Neuron (in vitro differentiated cells): ENCODE data around the gene KDM8.

ENCODE experiments used
- H2AFZ ChIP-seq: one replicate; pipeline ENCODE4 v1.6.1; 2013; ENCODE audit warnings: low read depth, mild to moderate bottlenecking, inconsistent platforms, low read length, moderate library complexity
- H3K27me3 ChIP-seq: one replicate; pipeline ENCODE4 v1.6.1; 2013; ENCODE audit warnings: low read length; ENCODE audit not compliant: insufficient read depth
- H3K36me3 ChIP-seq: one replicate; pipeline ENCODE4 v1.6.1; 2013; ENCODE audit warnings: low read length; ENCODE audit not compliant: insufficient read depth
- H3K4me1 ChIP-seq: one replicate; pipeline ENCODE4 v1.6.1; 2013; ENCODE audit warnings: low read length; ENCODE audit not compliant: insufficient read depth
- H3K4me3 ChIP-seq: 2 replicates; pipeline ENCODE4 v1.5.1; 2013; ENCODE audit warnings: mild to moderate bottlenecking, low read length, moderate library complexity
- H3K9me3 ChIP-seq: one replicate; pipeline ENCODE4 v1.6.1; 2013; ENCODE audit warnings: low read length

The KDM8 gene

DNA sequence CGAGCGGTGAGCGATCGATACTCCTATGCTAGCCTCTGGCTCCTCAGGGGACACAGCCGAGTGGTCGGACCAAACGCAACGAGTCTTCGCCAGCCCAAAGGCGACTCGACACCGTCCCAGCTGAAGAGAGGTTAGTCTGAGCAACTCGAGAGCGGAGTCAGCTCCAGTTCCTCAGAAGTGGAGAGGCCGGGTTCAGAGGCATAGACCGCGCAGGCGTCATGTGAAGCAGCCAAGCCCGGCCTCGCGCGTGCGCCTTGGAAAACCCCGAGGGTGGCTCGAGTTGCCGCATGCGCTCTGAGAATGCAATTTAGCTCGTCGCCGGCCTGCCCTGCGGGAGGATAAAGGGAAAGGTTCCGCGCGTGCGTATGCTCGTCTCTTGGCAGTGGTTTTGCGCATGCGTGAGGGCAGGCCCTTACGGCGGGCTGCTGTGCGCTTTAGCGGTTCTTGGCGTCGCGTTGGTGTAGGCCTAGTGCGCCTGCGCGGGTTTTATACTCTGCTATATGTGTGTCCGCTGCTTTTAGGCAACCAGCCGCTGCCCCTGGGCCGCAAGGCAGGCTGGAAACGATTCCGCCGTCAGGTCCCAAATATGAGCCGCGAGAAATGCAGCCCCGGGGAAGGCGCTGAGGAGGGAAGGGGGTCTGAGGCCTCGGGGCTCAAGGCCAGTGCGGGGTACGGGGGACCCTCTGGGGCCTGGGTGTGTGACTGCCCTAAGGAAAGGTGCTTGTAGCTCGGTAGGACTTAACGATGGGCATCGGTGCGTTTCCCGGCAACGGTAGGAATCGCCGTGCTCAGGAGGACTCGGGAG lies at the start of gene KDM8:
KDM8 (plus strand) TSS at position 20 of the 805 bp plus-strand sequence. CDS start 6,598 bp downstream, outside the sequence.
- H3K4me3 ChIP-seq, result peak within 1 kb of the TSS; percentile 77
- no peaks in the 10 kb centered on the region for H3K27me3 ChIP-seq
- H2AFZ ChIP-seq, result peak within 1 kb of the TSS; percentile 69
- H3K36me3 ChIP-seq, result no peaks in the 10 kb centered on the region
- peaks cover 10% of the 10 kb centered on the region for H3K4me1 ChIP-seq
- no peaks in the 10 kb centered on the region for H3K9me3 ChIP-seq

DNA sequence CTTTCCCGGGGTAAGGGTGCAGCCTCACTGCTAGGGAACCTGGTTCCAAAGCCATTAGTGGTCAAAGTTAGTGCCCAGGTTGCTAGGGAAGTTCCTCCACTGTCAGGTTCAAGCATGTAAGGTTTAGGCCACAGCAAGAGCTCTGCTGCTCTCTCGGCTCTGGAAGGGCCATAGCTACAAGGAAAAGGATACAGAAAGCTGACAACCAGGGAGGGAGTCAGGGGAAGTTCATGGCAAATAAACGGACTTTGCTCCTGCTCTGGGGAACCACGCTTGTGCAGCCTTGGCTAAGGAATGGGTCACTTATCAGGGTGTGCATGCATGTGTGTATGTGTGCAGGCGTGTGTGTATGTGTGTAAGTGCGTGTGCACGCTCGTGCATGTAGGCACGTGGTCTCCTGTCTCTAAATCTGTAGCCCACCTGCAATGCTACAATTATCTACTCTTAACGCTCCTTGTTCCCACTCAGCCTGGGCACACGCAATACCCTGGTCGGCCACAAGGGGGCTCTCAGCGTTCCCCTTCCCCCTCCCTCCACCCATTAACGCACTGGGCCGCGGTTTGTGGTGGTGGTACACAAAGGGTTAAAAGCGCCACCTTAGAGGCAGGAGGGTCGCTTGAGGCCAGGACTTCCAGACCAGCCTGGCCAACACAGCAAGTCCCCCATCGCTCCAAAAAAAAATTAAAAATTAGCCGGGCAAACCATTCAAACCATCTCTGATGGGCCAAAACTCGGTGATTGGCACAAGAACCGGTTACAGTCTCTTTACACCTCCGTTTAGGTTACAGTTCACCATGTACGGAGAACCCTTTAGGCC lies 48.4 kb upstream of the KDM8 start:
- no peaks in the 10 kb centered on the region for H3K9me3 ChIP-seq
- no peak overlapping the region for H3K4me3 ChIP-seq
- no peaks in the 10 kb centered on the region for H3K36me3 ChIP-seq
- no peak overlapping the region for H2AFZ ChIP-seq
- no peaks in the 10 kb centered on the region for H3K27me3 ChIP-seq
- no peaks in the 10 kb centered on the region for H3K4me1 ChIP-seq

DNA sequence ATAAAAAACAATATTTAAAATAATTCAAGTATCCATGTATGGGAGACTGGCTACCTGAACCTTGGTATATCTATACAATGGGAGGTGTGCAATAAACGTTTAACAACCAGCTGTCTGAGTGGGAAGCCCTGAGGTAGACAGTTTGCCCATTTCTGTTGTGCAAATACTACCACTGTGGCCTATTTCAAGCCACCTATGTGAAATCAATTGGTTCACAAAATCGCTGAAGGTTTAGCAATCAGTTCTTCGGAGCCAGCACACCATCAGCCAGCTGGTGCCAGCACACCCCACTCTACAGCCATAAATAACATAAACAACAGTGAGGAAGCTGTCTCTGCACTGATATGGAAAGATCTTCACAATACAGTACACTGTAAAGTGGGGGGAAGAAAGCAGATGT lies 46.7 kb upstream of the KDM8 start:
- Histone ChIP-seq H3K4me1 (no peaks in the 10 kb centered on the region), H2AFZ (no peak overlapping the region), H3K27me3 (no peaks in the 10 kb centered on the region), H3K4me3 (no peak overlapping the region), H3K9me3 (no peaks in the 10 kb centered on the region), H3K36me3 (no peaks in the 10 kb centered on the region)

DNA sequence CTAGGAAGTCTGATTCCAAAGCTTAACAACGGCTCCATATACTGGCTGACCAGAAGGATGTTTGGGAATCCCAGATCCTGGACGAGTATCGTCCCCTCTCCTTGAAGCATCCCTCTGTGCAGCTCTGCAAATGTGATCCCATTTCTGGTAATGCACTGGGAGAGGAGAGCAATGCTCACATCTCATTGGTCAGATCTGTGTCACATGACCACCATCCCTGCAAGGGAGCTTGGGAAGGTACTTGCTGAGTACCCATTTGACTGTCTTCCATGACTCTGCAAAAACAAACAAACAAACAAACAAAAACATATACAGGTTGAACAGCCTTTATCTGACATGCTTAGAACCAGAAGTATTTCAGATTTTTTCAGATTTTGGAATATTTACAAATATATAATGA lies 41.9 kb upstream of the KDM8 start:
- Histone ChIP-seq H3K4me3 (no peak overlapping the region), H3K27me3 (no peaks in the 10 kb centered on the region), H3K4me1 (no peaks in the 10 kb centered on the region), H3K9me3 (no peaks in the 10 kb centered on the region), H3K36me3 (no peaks in the 10 kb centered on the region), H2AFZ (no peak overlapping the region)

GRCh38 chr16:27164352-27164751 lies 39.0 kb upstream of the KDM8 start:
- Histone ChIP-seq H3K27me3 (no peaks in the 10 kb centered on the region), H3K4me3 (no peak overlapping the region), H3K4me1 (no peaks in the 10 kb centered on the region), H3K36me3 (no peaks in the 10 kb centered on the region), H3K9me3 (no peaks in the 10 kb centered on the region), H2AFZ (no peak overlapping the region)

DNA sequence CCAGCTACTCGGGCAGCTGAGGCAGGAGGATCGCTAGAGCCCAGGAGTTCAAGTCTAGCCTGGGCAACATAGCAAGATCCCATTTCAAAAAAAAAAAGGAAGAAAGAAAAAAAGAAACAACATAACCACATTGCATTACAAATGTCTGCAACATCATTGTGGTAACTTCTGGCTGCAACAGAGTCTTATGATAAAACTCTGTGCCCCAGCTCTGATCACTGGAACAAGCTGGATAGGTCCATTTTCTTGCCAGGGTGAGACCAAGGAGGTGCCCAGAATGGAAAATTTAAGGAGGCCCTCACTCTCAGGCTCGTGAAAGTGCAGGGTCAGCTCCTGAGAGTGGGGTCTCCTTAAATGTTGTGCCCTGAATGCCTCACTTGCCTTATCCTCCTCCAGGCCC lies 37.8 kb upstream of the KDM8 start:
- H3K27me3 ChIP-seq, result no peaks in the 10 kb centered on the region
- H3K36me3 ChIP-seq, result no peaks in the 10 kb centered on the region
- no peaks in the 10 kb centered on the region for H3K9me3 ChIP-seq
- no peak overlapping the region for H2AFZ ChIP-seq
- H3K4me1 ChIP-seq, result no peaks in the 10 kb centered on the region
- no peak overlapping the region for H3K4me3 ChIP-seq

GRCh38 chr16:27168790-27169189 lies 34.5 kb upstream of the KDM8 start:
- Histone ChIP-seq H3K4me3 (no peak overlapping the region), H2AFZ (no peak overlapping the region), H3K9me3 (no peaks in the 10 kb centered on the region), H3K27me3 (no peaks in the 10 kb centered on the region), H3K4me1 (no peaks in the 10 kb centered on the region), H3K36me3 (no peaks in the 10 kb centered on the region)

DNA sequence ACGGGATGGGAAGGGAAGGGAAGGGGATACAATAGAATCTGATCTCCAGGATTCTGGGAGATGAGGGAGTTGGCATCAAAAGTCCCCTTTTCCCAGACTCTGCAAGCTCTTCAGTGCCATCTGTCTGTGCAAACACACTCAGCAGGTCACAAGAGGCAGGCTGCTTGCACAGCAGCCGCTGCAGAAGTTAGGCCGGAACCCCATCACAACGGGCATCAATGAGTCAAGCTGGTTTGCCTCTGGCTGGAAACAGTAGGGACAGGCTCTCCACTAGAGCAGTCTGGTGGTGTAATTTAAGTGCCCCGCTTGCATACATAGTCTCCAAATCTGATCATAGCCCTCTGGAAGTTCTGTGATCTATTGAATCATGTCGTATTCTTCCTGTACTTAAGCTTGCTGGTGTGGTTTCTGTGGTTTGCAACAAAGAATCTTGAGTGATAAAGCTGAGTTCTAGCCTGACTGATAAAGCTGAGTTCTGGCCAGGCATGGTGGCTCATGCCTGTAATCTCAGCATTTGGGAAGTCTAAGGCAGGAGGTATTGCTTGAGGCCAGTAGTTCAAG lies 33.7 kb upstream of the KDM8 start:
- Histone ChIP-seq H3K4me1 (no peaks in the 10 kb centered on the region), H3K27me3 (no peaks in the 10 kb centered on the region), H3K36me3 (no peaks in the 10 kb centered on the region), H3K9me3 (no peaks in the 10 kb centered on the region), H2AFZ (no peak overlapping the region), H3K4me3 (no peak overlapping the region)

GRCh38 chr16:27171584-27171983 lies 31.7 kb upstream of the KDM8 start:
- Histone ChIP-seq H3K36me3 (no peaks in the 10 kb centered on the region), H3K4me1 (no peaks in the 10 kb centered on the region), H3K4me3 (no peak overlapping the region), H3K27me3 (no peaks in the 10 kb centered on the region), H3K9me3 (no peaks in the 10 kb centered on the region), H2AFZ (no peak overlapping the region)

GRCh38 chr16:27174007-27174406 lies 29.3 kb upstream of the KDM8 start:
- Histone ChIP-seq H3K36me3 (no peaks in the 10 kb centered on the region), H3K4me3 (no peak overlapping the region), H3K9me3 (no peaks in the 10 kb centered on the region), H3K4me1 (no peaks in the 10 kb centered on the region), H2AFZ (no peak overlapping the region), H3K27me3 (no peaks in the 10 kb centered on the region)

DNA sequence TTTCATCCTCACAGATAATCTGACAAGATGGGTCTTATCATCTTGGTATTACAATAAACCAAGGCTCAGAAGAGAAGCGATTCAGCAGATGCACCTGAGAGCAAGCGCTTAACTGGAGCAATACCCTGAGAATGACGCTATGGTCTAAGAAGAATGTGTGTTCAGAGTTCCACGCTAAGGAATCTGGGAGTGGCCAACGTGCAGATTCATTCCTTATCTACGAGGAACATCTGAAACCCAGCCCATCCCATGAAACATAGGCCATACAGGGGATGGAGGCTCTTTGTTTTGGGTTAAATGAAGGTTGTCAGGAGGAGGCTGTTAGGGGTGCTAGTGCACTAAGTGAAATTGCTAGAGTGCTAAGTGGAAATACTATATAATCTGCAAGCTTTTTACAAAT lies 28.5 kb upstream of the KDM8 start:
- H3K4me3 ChIP-seq, result no peak overlapping the region
- H3K9me3 ChIP-seq, result no peaks in the 10 kb centered on the region
- no peaks in the 10 kb centered on the region for H3K36me3 ChIP-seq
- no peaks in the 10 kb centered on the region for H3K4me1 ChIP-seq
- H2AFZ ChIP-seq, result no peak overlapping the region
- no peaks in the 10 kb centered on the region for H3K27me3 ChIP-seq

- H3K27me3 ChIP-seq, result no peaks in the 10 kb centered on the region
- no peaks in the 10 kb centered on the region for H3K4me1 ChIP-seq
Observed at GRCh38 chr16:27175888-27176287, 27.4 kb upstream of the KDM8 start.

GRCh38 chr16:27177031-27177774 lies 26.1 kb upstream of the KDM8 start:
- Histone ChIP-seq H3K9me3 (no peaks in the 10 kb centered on the region), H3K36me3 (no peaks in the 10 kb centered on the region), H2AFZ (no peak overlapping the region), H3K4me3 (no peak overlapping the region), H3K27me3 (no peaks in the 10 kb centered on the region), H3K4me1 (no peaks in the 10 kb centered on the region)

More at GRCh38 chr16:27175888-27176287, 27.4 kb upstream of the KDM8 start:
- Histone ChIP-seq H3K36me3 (no peaks in the 10 kb centered on the region), H2AFZ (no peak overlapping the region), H3K4me3 (no peak overlapping the region), H3K9me3 (no peaks in the 10 kb centered on the region)
